Retina (tissue), 1 donor: ENCODE results near the gene KIF21A.

Experiments
- DNase-seq: peaks from one replicate; pipeline ENCODE4 v3.0.0-alpha.2; 2016

Gene KIF21A

GRCh38 chr12:39272871-39273655 lies 169.9 kb downstream of the KIF21A start:
- peak; percentile 77 for DNase-seq

GRCh38 chr12:39269492-39269891 lies 173.4 kb downstream of the KIF21A start:
- DNase-seq = no peak

DNA sequence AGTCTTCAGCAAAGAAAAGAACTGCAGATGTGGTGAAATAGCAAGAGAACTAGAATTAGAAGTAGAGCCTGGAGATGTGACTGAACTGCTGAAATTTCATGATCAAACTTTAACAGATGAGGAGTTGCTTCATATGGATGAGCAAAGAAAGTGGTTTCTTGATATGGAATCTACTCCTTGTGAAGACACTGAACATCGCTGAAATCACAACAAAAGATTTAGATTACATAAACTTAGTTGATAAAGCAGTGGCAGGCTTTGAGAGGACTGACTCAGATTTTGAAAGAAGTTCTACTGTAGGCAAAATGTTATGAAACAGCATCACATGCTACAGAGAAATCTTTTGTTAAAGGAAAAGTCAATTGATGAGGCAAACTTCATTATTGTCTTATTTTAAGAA lies 175.0 kb downstream of the KIF21A start:
- DNase-seq = no peak

DNA sequence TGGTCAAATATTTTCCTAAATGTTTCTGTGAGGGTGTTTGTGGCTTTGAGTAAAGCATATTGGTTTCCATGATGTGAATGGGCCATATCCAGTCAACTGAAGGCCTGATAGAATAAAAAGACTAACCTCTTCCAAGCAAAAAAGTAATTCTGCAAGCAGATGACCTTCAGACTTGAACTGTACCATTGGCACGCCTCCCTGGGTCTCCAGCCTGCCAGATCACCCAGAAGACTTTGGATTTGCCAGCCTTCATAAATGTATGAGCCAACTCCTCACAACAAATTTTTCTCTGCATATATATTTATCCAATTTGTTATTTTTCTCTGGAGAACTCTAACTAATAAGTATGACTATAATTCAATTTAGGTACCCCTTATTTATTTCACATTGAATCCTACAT lies 190.3 kb downstream of the KIF21A start:
- DNase-seq = no peak
